Measurements from ENCODE around the gene CORO7. TPM values are rescaled to one million over a fixed set of nuclear protein-coding genes. Genes with fewer than 3 reads are reported as not detected.

CORO7 gene
- total and polyA plus RNA-seq, 2 donors (not counting 1 experiment from before 2014, with no cell fraction given) = 117 to 230 TPM

DNA sequence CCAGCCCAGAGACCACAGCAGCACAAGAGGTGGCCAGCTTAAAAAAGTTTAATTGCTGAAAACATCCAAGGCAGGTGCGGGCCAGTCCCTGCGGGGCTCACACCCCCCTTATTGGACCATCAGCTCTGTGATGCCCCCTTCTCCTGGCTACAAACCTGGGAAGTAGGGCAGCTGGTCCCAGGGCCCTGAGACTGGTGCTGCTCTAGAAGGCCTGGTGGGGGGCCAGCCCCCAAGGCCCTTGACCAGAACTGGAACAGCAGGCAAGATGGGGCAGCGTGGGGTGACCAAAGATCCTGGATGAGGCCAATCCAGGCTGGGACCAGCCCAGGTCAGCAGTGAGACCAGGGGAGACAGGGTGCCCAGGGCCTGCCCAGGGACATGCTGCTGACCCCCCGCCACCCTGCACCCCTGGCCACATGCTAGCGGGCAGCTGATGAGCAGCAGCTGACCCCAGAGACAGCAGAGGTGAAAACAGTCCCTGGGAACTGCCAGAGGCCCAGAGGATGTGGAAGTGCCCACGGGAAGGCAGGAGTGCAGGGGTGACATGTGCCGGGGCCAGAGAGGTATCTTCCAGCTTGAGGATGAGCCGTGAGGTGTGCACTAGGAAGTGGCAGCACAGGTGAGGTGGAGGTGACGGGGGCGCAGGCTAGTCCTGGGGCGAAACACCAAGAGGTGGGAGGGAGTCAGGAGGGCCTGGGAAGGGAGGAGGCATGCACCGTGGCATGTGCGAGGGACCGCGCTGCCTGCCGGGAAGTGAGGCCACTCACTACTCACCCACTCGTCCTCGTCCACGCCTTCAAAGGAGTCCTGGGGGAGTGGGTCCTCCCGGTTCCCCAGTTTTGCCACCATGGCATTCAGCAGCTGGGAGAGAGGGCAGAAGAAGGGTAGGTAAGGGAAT is 61.6 kb downstream of the CORO7 start:
- H3K9me3 ChIP-seq (ENCODE audit: control extremely low read depth in 1 of 3, control insufficient read depth in 2 of 3, insufficient read depth in 1 of 3, low read length in 2 of 3) = peaks cover 0 to 3% (median 0%) of the 10 kb centered on the region in 3 donors
- intact Hi-C loops (cut with micrococcal nuclease) = no loop called here
- no peaks in the 10 kb centered on the region for H3K27me3 ChIP-seq (replicated peaks in 1 of 4; ENCODE audit: control extremely low read depth in 1 of 4, control insufficient read depth in 3 of 4, insufficient read depth in 4 of 4, low read length in 3 of 4)
- no peak overlapping the region for H3K27ac Mint-ChIP-seq
- TF ChIP-seq, protein P1, sequence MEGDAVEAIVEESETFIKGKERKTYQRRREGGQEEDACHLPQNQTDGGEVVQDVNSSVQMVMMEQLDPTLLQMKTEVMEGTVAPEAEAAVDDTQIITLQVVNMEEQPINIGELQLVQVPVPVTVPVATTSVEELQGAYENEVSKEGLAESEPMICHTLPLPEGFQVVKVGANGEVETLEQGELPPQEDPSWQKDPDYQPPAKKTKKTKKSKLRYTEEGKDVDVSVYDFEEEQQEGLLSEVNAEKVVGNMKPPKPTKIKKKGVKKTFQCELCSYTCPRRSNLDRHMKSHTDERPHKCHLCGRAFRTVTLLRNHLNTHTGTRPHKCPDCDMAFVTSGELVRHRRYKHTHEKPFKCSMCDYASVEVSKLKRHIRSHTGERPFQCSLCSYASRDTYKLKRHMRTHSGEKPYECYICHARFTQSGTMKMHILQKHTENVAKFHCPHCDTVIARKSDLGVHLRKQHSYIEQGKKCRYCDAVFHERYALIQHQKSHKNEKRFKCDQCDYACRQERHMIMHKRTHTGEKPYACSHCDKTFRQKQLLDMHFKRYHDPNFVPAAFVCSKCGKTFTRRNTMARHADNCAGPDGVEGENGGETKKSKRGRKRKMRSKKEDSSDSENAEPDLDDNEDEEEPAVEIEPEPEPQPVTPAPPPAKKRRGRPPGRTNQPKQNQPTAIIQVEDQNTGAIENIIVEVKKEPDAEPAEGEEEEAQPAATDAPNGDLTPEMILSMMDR (IDR thresholded peaks at IDR 0.05) = no peak
- TF ChIP-seq EZH2 (IDR thresholded peaks at IDR 0.05; ENCODE audit: borderline replicate concordance, insufficient read depth, low read depth, low read length, poor library complexity, severe bottlenecking) = no peak
- peaks cover 20% of the 10 kb centered on the region for H4K20me1 ChIP-seq (ENCODE audit: control insufficient read depth, insufficient read depth, low read length, poor library complexity, severe bottlenecking)
- H3K4me2 ChIP-seq (replicated peaks; ENCODE audit: low read depth, low read length, poor library complexity, severe bottlenecking) = no peak overlapping the region
- ATAC-seq (ENCODE audit: low read depth) (no peak), DNase-seq (no peak)
- CTCF ChIA-PET = interaction anchor here (1.0 to 3.1 kb wide), 3 partner anchors 9 to 48 kb away, joined by 3 to 16 read pairs (median 4); no protein-coding TSS in a partner anchor
- H3K9me3 Mint-ChIP-seq (ENCODE audit: insufficient read depth) = no peaks in the 10 kb centered on the region
- H3K4me3 ChIP-seq (ENCODE audit: control extremely low read depth in 1 of 5, extremely low read depth in 1 of 5, insufficient read depth in 1 of 5, low read depth in 2 of 5, low read length in 4 of 5) = no peak overlapping the region
- H2AFZ ChIP-seq (ENCODE audit: insufficient read depth, low read depth, low read length, poor library complexity, severe bottlenecking) = no peak overlapping the region
- H3K9ac ChIP-seq (ENCODE audit: low read length) = no peak overlapping the region
- peaks cover 6 to 15% of the 10 kb centered on the region in 2 donors for H3K4me1 ChIP-seq (ENCODE audit: control insufficient read depth in 2 of 2, insufficient read depth in 2 of 2, low read length in 2 of 2)
- H3K79me2 ChIP-seq (ENCODE audit: control insufficient read depth, insufficient read depth, low read length) = peaks cover 11% of the 10 kb centered on the region
- H3K4me3 Mint-ChIP-seq = no peak overlapping the region
- 94% methylated on average over 11 of the region's 20 CpGs for WGBS (ENCODE audit: insufficient coverage)
- peaks cover 16% of the 10 kb centered on the region for H3K4me1 Mint-ChIP-seq
- POLR2A ChIA-PET = no interaction called here
- H3K27ac ChIP-seq (ENCODE audit: low read length in 2 of 2) = no peak overlapping the region
- H3K27me3 Mint-ChIP-seq = no peaks in the 10 kb centered on the region
- H3K36me3 ChIP-seq (replicated peaks in 1 of 2; ENCODE audit: control extremely low read depth in 1 of 2, control insufficient read depth in 1 of 2, extremely low read depth in 1 of 2, insufficient read depth in 2 of 2, low read length in 1 of 2) = peaks cover 1 to 33% of the 10 kb centered on the region in 2 experiments

DNA sequence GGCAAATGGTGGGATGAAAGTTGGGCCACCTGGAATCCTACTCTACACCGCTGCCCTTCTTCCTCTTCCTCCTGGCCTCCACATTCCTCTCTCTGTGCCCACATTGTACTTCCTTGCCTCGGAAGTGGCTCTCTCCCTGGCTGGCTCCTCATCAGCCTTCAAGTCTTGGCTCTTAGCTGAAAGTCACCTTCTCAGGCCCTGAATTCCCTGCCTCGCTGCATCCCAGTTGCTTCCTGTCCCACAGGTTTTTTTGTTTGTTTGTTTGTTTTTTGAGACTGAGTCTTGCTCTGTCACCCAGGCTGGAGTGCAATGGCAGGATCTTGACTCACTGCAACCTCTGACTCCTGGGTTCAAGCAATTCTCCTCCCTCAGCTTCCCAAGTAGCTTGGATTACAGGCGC is 62.7 kb downstream of the CORO7 start:
- intact Hi-C loops (cut with micrococcal nuclease) = no loop called here
- Histone ChIP-seq H3K4me2 (replicated peaks; ENCODE audit: low read depth, low read length, poor library complexity, severe bottlenecking) (no peak overlapping the region), H3K4me3 (ENCODE audit: control extremely low read depth in 1 of 5, extremely low read depth in 1 of 5, insufficient read depth in 1 of 5, low read depth in 2 of 5, low read length in 4 of 5) (no peak overlapping the region), H3K27ac (ENCODE audit: low read length in 2 of 2) (no peak overlapping the region), H3K9me3 (ENCODE audit: control extremely low read depth in 1 of 3, control insufficient read depth in 2 of 3, insufficient read depth in 1 of 3, low read length in 2 of 3) (no peaks in the 10 kb centered on the region), H3K79me2 (ENCODE audit: control insufficient read depth, insufficient read depth, low read length) (peaks cover 22% of the 10 kb centered on the region), H4K20me1 (ENCODE audit: control insufficient read depth, insufficient read depth, low read length, poor library complexity, severe bottlenecking) (peaks cover 18% of the 10 kb centered on the region), H3K9ac (ENCODE audit: low read length) (no peak overlapping the region), H3K4me1 (ENCODE audit: control insufficient read depth in 2 of 2, insufficient read depth in 2 of 2, low read length in 2 of 2) (peaks cover 9 to 17% of the 10 kb centered on the region in 2 donors), H2AFZ (ENCODE audit: insufficient read depth, low read depth, low read length, poor library complexity, severe bottlenecking) (no peak overlapping the region), H3K36me3 (replicated peaks in 1 of 2; ENCODE audit: control extremely low read depth in 1 of 2, control insufficient read depth in 1 of 2, extremely low read depth in 1 of 2, insufficient read depth in 2 of 2, low read length in 1 of 2) (peaks cover 1 to 25% of the 10 kb centered on the region in 2 experiments), H3K27me3 (replicated peaks in 1 of 4; ENCODE audit: control extremely low read depth in 1 of 4, control insufficient read depth in 3 of 4, insufficient read depth in 4 of 4, low read length in 3 of 4) (no peaks in the 10 kb centered on the region)
- no peaks in the 10 kb centered on the region for H3K9me3 Mint-ChIP-seq (ENCODE audit: insufficient read depth)
- DNase-seq (no peak), ATAC-seq (ENCODE audit: low read depth) (no peak)
- 100% methylated on average over 3 of the region's 4 CpGs for WGBS (ENCODE audit: insufficient coverage)
- ChIA-PET CTCF (interaction anchor here (1.3 kb wide), 1 partner anchor 57 kb away, joined by 3 read pairs; no protein-coding TSS in a partner anchor), POLR2A (no interaction called here)
- no peak overlapping the region for H3K4me3 Mint-ChIP-seq
- no peaks in the 10 kb centered on the region for H3K27me3 Mint-ChIP-seq
- H3K27ac Mint-ChIP-seq = no peak overlapping the region
- TF ChIP-seq, protein P1 (IDR thresholded peaks at IDR 0.05) = no peak
- no peak for TF ChIP-seq EZH2 (IDR thresholded peaks at IDR 0.05; ENCODE audit: borderline replicate concordance, insufficient read depth, low read depth, low read length, poor library complexity, severe bottlenecking)
- peaks cover 15% of the 10 kb centered on the region for H3K4me1 Mint-ChIP-seq
